GM12891 (cell line): ENCODE data around the gene THBD.
A peak's percentile ranks its signal among the peaks of the same experiment; 100 is the strongest.

Source experiments
- DNase-seq: peaks from one replicate; pipeline ENCODE4 v3.0.0; 2011; ENCODE audit warnings: low spot score; ENCODE audit not compliant: insufficient read length
- FAIRE-seq: peaks from 2 replicates; lab custom pipeline; 2011; peaks lifted over from hg19 to GRCh38; lab: Jason Lieb, UNC
- PAX5 ChIP-seq: IDR thresholded peaks from 2 replicates; pipeline ENCODE4 v1.6.1; 2011; ENCODE audit warnings: low read length, moderate library complexity, mild to moderate bottlenecking; ENCODE audit not compliant: insufficient read depth, severe bottlenecking
- POLR2A ChIP-seq: IDR thresholded peaks from 2 replicates; pipeline ENCODE4 v1.6.1; 2011; ENCODE audit warnings: low read depth, low read length, control low read depth
- POLR2AphosphoS5 ChIP-seq: IDR thresholded peaks from 2 replicates; pipeline ENCODE4 v1.6.1; 2011; ENCODE audit warnings: low read depth, low read length, control low read depth
- POU2F2 ChIP-seq: IDR thresholded peaks from 2 replicates; pipeline ENCODE4 v1.6.1; 2011; ENCODE audit warnings: low read depth, mild to moderate bottlenecking, control low read depth, low read length, moderate library complexity
- SPI1 ChIP-seq: IDR thresholded peaks from 2 replicates; pipeline ENCODE4 v1.6.1; 2011; ENCODE audit warnings: low read depth, low read length, control low read depth
- TAF1 ChIP-seq: IDR thresholded peaks from 2 replicates; pipeline ENCODE4 v1.6.1; 2011; ENCODE audit warnings: low read depth, low read length, control low read depth

THBD gene

GRCh38 chr20:23048283-23049200 lies 930 bp downstream of the THBD start:
- DNase-seq (peak; percentile 36), FAIRE-seq (no peak)

GRCh38 chr20:23047738-23048214 lies 1.7 kb downstream of the THBD start:
- no peak for TF ChIP-seq POLR2A
- TF ChIP-seq POU2F2, result no peak
- no peak for TF ChIP-seq SPI1
- no peak for TF ChIP-seq PAX5
- TF ChIP-seq POLR2AphosphoS5, result no peak
- TF ChIP-seq TAF1, result no peak
- FAIRE-seq (no peak), DNase-seq (no peak)

More at GRCh38 chr20:23048283-23049200, 930 bp downstream of the THBD start:
- TF ChIP-seq POU2F2 (no peak), TAF1 (no peak), SPI1 (no peak), POLR2A (no peak), PAX5 (no peak), POLR2AphosphoS5 (no peak)

- FAIRE-seq (no peak), DNase-seq (no peak)
- TF ChIP-seq TAF1 (no peak), SPI1 (no peak), POLR2A (no peak), POU2F2 (no peak), POLR2AphosphoS5 (no peak), PAX5 (no peak)
Measured at GRCh38 chr20:23047001-23047737, 2.3 kb downstream of the THBD start.

- FAIRE-seq, result no peak
- no peak for DNase-seq
- TF ChIP-seq POLR2AphosphoS5 (no peak), PAX5 (no peak), POU2F2 (no peak), TAF1 (no peak)
Measured at GRCh38 chr20:23046431-23046830, 3.0 kb downstream of the THBD start.

GRCh38 chr20:23043376-23043775 lies 6.1 kb downstream of the THBD start:
- TF ChIP-seq TAF1, result no peak
- no peak for TF ChIP-seq POLR2A
- no peak for TF ChIP-seq POU2F2
- TF ChIP-seq SPI1, result no peak
- no peak for TF ChIP-seq POLR2AphosphoS5
- TF ChIP-seq PAX5, result no peak
- no peak for FAIRE-seq
- no peak for DNase-seq

- TF ChIP-seq TAF1 (no peak), POLR2AphosphoS5 (no peak), PAX5 (no peak), POU2F2 (no peak), POLR2A (no peak), SPI1 (no peak)
- no peak for DNase-seq
- FAIRE-seq, result no peak
Measured at GRCh38 chr20:23042270-23042669, 7.2 kb downstream of the THBD start.

- no peak for FAIRE-seq
- TF ChIP-seq PAX5, result no peak
- DNase-seq, result no peak
Measured at GRCh38 chr20:23039885-23040508, 9.5 kb downstream of the THBD start.

- DNase-seq, result no peak
- no peak for FAIRE-seq
- TF ChIP-seq PAX5 (no peak), POLR2A (no peak), POLR2AphosphoS5 (no peak), TAF1 (no peak), POU2F2 (no peak), SPI1 (no peak)
Measured at GRCh38 chr20:23039136-23039875, 10.2 kb downstream of the THBD start.

GRCh38 chr20:23037017-23037481 lies 12.4 kb downstream of the THBD start:
- FAIRE-seq, result no peak
- DNase-seq, result no peak
- no peak for TF ChIP-seq POLR2A
- TF ChIP-seq POU2F2, result no peak
- TF ChIP-seq PAX5, result no peak
- TF ChIP-seq TAF1, result no peak
- no peak for TF ChIP-seq SPI1
- TF ChIP-seq POLR2AphosphoS5, result no peak
